HG02938 (cell line): ENCODE measurements around the gene ATRX.
"Not testable (repeated sequence)": the region's sequence is repeated elsewhere in the genome, so short reads cannot be mapped to it uniquely, and the experiment has no call there.

Experiments
- ATAC-seq: cut with Tn5 transposase; IDR thresholded peaks from one replicate; pipeline ENCODE4 v1.9.1; 2021; ENCODE audit warnings: mild to moderate bottlenecking, moderate library complexity; ENCODE audit not compliant: unreplicated experiment

Gene ATRX

GRCh38 chrX:77742788-77743476, 43.1 kb downstream of the ATRX start:
- ATAC-seq = no peak

DNA sequence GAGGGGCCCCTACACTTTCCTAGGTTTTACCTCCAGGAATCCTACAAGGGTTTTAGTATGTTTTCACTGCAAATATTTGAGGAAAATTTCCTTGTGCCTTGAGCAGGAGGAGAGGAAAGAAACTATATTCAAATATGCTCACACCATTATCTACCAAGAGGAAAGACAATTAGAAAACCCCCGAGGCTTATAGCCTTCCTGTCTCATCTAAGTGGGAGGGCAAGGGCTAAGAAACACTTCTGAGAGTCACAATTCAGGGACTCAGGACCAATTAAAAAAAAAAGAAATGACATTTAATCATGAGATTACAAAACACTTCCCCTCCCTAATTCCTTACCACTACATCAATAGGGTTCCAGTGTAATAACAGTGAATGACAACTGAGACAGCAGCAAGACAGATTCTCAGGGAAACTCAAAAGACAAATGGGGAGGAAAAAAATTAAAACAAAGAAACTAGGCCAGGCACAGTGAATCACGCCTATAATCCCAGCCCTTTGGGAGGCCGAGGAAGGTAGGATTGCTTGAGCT, 45.6 kb downstream of the ATRX start:
- ATAC-seq = no peak

DNA sequence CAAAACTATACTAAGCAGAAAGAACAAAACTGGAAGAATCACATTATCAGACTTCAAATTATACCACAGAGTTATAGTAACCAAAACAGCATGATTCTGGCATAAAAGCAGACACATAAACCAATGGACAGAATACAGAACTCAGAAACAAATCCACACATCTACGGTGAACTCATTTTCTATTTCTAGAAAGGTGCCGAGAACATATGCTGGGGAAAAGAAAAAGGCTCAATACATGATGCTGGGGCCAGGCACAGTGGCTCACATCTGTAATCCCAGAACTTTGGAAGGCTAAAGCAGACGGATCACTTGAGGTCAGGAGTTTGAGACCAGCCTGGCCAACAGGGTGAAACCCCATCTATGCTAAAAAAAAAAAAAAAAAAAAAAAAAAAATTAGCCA, 52.7 kb downstream of the ATRX start:
- ATAC-seq = no peak

GRCh38 chrX:77731821-77732419, 54.1 kb downstream of the ATRX start:
- ATAC-seq = no peak

DNA sequence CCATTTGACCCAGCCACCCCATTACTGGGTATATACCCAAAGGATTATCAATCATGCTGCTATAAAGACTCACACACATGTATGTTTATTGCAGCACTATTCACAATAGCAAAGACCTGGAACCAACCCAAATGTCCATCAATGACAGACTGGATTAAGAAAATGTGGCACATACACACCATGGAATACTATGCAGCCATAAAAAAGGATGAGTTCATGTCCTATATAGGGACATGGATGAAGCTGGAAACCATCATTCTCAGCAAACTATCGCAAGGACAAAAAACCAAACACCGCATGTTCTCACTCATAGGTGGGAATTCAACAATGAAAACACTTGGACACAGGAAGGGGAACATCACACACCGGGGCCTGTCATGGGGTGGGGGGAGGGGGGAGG, 59.9 kb downstream of the ATRX start:
- ATAC-seq = not testable (repeated sequence)

GRCh38 chrX:77723681-77724080, 62.3 kb downstream of the ATRX start:
- ATAC-seq = no peak

- no peak for ATAC-seq
Measured at GRCh38 chrX:77719388-77719787, 66.6 kb downstream of the ATRX start.

DNA sequence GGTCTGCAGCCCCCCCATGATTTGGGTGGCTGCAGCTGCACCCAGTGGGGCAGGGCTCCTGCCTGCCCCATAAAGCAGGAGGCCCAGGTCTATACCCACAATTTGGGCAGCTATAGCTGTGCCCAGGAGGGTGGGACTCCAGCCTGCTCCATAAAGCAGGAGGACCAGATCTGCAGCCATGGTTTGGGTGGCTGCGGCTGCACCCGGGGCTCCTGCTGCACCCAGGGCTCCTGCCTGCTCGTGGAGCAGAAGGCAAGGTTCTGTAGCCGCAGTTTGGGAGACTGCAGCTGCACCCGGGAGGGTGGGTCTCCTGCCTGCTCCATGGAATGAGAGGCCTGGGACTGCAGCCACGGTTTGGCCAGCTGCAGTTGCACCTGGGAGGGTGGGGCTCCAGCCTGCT, 81.1 kb downstream of the ATRX start:
- no peak for ATAC-seq

DNA sequence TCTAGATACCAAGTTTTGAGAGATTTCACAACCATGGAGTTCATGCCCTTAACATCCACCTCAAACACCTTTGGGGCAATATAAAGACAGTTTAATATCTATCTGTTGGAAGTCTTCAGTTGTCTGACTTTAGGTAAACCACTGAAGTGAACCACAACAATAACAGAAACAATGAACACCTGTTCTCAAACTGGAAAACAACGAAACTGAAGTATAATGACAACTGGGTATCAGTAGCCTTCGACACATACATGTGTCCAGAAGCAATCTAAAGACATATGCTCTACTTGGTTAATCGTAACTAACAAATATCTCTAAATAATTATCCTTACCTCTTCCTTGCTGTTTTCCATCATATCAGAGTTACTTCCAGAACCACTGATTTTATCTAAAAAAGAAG, 87.8 kb downstream of the ATRX start:
- ATAC-seq = no peak

DNA sequence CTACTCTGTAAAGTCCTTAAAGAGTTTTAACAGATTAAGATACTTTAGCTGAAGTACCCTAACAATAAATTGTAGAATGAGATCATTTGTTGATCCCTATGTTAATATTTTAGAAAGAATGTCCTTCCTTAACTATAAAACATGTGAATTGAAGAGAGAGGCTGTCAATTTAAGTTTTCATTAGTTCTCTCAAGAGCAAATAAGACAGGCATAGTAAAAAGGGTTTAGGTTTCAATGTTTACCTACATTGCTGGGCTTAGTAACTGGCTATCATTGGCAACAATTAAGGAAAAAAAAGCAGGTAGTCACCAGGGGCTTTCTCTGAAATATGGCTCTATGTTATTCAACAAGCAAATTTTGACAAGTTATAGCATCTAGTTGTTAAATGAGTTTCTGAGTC, 91.5 kb downstream of the ATRX start:
- ATAC-seq = no peak

DNA sequence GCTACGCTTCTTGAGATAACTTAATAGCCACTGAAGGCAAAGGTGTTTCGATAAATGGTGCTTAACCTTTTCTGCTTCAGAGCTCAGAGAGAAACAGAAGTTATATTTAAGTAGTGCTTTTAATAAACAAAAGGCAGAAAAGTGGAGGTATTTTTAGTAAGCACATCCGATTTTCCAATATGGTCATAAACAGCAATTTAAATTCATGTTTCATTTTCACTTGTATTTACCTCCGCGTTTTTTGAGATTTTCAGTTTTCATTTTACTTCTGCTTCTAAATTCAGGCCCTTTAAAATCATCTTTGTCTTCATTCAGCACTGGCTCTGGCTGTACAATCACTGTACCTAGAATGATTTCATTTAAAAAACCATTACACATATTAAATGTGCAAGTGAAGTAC, 92.4 kb downstream of the ATRX start:
- ATAC-seq = no peak

GRCh38 chrX:77691916-77692315, 94.1 kb downstream of the ATRX start:
- no peak for ATAC-seq

DNA sequence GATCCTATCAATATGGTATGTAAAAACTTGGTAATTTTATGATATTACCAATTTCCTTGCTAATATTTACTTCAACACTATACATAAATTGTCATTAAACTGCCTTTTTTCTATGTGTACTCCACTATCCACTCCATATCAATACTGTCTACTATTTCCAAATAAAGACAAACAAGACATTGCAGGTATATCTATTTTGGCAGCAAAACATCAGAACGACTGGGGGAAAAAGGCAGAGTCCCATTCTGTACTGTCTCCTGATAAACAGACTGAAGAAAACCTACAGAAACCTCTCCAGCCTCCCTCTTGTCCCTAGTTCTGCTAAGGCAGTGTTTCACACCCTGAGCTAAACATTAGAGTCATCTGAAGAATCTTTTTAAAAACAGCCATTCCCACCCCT, 96.6 kb downstream of the ATRX start:
- ATAC-seq = no peak

DNA sequence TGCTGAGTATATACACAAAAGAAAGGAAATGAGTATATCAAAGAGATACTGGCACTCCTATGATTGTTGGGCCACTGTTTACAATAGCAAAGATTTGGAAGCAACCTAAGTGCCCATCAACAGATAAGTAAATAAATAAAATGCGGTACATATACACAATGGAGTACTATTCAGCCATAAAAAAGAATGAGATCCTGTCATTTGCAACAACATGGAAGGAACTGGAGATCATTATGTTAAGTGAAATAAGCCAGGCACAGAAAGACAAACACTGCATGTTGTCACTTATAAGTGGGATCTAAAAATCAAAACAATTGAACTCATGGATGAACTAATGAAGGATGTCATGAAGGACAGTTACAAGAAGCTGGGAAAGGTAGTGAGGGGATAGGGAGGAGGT, 100.3 kb downstream of the ATRX start:
- not testable (repeated sequence) for ATAC-seq

- no peak for ATAC-seq
Measured at GRCh38 chrX:77679144-77679543, 106.9 kb downstream of the ATRX start.

- no peak for ATAC-seq
Measured at GRCh38 chrX:77675986-77676385, 110.0 kb downstream of the ATRX start.

DNA sequence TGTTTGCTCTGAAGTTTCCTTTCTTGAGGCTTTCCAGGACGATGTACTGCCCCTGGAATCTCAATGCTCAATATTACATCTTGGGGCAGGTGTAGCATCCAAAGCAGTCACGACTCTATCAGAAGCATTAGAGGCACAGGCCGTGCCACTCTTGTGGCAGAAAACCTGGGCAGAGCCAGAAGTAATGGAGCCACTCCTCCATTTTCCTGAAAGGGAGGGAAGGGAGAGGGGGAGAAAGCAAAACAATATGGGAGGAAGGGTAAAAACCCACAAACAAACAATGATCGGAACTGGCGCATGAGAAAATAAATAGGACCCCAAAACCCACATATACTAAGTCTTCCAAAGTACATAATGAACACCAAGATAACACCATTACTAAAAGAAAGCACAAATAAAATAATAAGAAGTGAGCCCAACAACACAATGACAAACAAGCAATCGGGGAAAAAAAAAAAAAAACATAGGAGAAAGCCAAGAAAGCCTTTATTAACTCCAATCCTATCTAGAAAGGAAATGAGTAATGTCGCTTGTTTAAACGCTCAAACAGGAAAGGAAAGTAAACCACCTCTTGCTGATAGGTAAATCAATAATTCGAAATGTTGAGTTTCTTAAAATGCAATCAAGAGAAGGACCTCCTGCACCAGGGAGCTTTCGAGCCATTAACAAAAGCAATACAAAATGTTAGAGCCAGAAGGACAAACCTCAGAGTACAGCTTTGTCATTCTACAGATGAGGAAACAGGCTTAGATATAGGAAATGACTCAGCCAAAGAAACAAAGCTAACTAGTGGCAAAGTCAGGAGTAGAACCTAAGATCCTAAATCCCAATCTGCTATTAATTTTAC, 117.4 kb downstream of the ATRX start:
- no peak for ATAC-seq

DNA sequence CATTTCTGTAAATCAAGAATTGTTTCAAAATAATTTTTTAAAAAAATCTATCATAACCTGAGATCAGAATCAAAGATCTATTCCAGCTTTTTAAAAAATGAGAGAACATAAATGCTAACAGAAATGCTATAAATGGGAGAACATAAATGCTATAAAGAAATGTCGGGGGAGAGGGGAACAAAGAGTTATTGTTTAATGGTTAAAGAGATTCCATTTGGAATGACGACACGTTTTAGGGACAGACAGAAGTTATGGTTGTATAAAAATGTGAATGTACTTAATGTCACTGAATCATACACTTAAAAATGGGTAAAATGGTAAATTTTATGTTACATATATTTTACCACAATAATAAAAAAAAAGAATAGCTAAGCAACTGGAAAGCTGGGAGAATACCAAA, 127.1 kb downstream of the ATRX start:
- ATAC-seq = no peak

DNA sequence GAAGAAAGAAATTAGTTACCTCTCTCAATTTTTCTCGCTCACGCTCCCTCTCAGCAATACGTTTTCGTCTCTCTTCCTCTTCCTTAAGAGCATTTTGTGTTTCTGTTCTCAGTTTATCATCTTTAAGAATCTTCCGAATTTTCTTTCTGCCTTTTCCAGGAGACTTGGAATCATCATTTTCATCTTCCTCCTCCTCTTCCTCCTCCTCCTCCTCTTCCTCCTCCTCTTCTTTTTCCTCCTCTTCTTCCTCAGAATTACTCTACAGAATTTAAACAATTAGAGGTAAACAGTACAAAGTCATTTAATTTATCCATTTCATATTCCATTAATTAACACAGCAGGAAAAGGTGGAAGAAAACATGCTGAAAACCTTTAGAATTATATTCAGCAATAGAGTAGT, 133.9 kb downstream of the ATRX start:
- no peak for ATAC-seq

DNA sequence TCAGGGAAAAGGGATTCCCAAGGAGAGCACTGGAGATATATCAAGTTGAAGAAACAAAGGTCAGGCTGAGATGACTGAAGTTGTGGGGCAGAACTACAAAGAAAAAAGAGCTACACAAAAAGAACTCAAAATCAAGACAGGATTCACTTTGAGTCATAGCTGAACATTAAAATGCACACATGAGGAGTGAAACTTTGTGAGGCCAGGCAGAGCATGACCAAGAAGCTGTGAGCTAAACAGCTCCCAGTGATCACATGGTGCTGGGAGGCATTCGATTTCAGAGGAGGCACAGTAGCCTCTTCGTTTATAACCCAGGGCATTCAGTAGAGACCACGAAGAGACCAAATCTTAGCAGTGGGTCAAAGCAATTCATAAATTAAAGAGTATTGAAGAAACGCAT, 145.3 kb downstream of the ATRX start:
- peak; percentile 70 for ATAC-seq

- no peak for ATAC-seq
Measured at GRCh38 chrX:77639820-77640219, 146.2 kb downstream of the ATRX start.

DNA sequence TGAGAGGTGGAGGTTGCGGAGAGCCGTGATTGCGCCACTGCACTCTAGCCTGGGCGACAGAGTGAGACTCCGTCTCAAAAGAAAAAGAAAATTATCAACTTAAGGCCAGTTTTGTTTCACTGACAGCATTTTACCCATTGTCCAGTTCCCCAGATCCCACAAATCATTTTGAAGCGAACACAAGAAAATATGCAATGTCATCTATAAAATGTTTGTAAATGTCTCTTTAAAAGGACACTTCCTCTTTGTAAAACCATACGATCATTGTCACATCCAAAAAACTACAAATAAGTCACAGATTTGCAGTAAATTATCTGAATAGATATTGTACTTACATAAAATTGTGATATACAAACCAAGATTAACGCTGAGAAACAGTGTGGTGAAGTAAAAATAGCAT, 147.6 kb downstream of the ATRX start:
- no peak for ATAC-seq
